Measurements from ENCODE around the gene ETV3.

The ETV3 gene

GRCh38 chr1:157137408-157138219, 581 bp downstream of the ETV3 start:
- DNase-seq (ENCODE audit: low spot score), result no peak

DNA sequence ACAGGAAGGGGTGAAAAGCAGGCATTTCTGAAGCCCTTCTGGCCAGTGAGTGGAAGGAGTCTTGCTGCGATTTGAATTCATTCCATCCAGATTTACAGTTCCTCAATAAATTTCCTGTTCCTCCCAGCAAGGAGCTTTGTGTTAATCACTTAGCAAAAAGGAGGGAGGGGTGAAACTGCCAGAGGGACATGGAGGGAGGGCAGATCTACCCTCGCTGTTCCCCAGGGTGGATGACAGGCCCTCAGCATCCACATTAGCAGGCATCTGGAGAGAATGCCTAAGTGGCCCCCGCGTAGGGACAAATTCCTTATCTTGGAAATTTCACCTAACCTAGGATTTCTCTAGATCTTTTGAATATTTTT, 1.2 kb downstream of the ETV3 start:
- no peak for DNase-seq (ENCODE audit: low spot score)

- no peak for DNase-seq (ENCODE audit: low spot score)
Observed at GRCh38 chr1:157136133-157136532, 2.1 kb downstream of the ETV3 start.

GRCh38 chr1:157135646-157136045, 2.5 kb downstream of the ETV3 start:
- no peak for DNase-seq (ENCODE audit: low spot score)

DNA sequence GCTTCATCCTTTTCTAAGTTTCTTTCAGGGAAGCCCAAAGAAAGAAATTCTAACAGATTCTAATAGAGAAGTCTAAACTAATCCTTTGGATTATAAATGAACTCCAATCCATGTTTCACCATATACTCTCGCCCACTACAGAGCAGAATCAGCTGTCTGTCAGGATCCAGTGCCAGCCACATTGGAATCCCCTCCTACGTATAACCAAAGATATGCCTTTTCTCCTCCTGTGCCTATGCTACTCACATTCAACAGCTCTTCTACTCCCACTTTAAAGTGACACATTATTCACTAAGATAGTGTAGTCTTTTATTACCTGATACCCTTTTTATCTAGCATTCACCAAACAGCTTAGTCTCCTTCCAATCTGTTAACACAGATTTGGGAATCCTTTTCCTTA, 3.1 kb downstream of the ETV3 start:
- no peak for DNase-seq (ENCODE audit: low spot score)

GRCh38 chr1:157134442-157134841, 3.8 kb downstream of the ETV3 start:
- DNase-seq (ENCODE audit: low spot score), result no peak

GRCh38 chr1:157133426-157133825, 4.8 kb downstream of the ETV3 start:
- DNase-seq (ENCODE audit: low spot score), result no peak

DNA sequence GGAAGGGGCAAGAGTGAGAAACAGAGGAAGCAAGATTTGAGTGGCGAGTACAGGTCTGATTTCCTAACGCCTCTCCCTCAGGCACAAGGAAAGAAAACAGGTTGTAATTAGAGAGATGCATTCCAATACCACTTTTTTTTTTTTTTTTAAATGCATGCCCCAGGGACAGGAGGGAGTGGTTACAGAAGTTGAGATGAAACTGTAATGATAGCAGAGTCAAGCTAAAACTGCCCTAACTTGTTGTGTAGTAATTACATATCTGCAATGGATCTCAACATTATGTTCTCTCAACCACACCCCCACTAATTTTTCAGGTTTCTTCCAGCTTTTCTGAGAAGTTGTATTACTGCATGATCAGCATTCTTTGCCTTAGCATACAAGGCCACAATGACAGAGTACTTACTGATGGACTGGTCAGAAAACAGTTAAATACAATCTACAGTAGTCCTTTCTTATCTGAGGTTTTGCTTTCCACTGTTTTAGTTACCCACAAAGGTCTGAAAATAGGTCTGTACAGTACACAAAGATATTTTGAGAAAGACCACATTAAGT, 5.5 kb downstream of the ETV3 start:
- no peak for DNase-seq (ENCODE audit: low spot score)

- no peak for DNase-seq (ENCODE audit: low spot score)
Observed at GRCh38 chr1:157132111-157132510, 6.1 kb downstream of the ETV3 start.

DNA sequence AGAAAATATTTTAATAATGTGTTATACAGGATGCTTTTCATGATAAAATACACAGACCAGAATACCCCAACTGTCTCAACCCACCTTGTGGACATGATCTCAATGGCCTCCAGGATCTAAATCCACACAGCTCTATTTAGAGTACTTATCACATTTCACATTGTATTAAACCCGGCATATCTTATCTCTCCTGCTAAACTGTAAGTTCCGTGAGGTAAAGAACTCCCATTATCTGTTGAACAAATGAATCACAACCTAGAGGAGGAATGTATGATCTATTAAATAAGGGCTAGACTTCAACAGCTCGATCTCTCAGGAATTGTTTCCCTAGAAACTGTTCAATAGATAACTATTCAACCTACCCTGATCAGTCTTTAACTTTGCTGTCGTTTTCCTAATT, 6.9 kb downstream of the ETV3 start:
- no peak for DNase-seq (ENCODE audit: low spot score)

GRCh38 chr1:157124855-157125254, 13.3 kb downstream of the ETV3 start:
- no peak for DNase-seq (ENCODE audit: low spot score)

DNA sequence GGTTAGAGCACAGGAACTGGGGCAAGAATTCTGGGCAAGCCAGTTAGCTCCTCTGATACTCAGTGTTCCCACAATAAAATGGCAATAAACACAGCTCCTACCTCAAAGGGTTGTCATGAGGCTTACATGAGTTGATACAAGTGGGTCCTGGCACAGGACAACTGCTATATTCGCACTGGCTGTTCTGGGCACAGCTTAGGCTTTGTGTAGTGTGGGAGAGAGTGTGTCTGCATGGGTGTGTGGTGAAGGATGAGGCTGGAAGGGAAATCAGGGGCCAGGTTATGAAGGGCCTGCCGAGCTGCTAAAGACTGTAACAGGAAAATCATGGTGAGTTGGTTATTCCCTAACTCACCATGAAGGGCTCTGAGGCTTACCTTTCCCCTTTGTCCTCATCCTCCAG, 18.7 kb downstream of the ETV3 start:
- DNase-seq (ENCODE audit: low spot score), result no peak

DNA sequence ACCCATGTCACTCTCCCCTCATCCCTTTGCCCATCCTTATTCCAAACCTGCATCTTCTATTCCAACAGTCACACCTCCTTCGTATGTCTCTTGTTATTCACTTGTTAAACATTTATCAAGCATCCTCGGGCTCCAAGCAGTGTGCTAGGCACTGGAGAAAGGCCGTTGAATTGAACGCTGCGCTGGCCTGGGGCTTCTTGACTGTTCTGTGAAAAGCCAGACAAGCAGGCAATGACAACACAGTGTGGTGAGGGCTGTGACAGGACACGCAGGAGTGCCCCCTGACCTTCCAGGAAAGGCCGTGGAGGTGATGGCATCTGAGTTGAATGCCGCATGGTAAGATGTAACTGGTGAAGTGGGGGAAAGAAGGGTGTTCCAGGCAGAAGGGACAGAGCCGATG, 19.2 kb downstream of the ETV3 start:
- no peak for DNase-seq (ENCODE audit: low spot score)

DNA sequence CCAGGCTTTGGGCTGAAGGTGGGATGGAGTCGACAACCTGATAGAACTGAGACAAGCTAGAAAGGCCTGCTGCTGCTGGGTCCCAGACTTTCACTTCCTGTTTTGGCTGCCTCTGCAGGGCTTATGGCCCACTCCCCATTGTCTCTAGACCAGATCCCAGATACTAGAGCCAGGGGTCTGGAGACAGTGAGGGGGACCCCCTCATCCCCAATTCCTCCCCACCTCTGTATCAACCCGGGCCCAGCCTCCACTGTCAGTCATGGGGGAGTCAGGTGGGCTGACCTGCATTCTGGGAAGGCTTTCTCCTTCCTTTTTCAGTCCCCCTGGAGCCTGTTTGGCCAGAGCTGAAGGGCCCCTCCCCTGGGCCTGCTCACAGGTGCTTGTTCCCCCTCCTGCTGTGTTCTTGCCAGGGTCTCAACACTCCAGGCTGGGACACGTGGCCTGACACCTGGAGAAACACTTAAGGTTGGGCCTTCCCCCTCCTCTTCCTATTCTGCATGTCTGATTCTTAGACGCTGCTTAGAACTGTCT, 20.6 kb downstream of the ETV3 start:
- DNase-seq (ENCODE audit: low spot score), result no peak

GRCh38 chr1:157116737-157117103, 21.5 kb downstream of the ETV3 start:
- no peak for DNase-seq (ENCODE audit: low spot score)

DNA sequence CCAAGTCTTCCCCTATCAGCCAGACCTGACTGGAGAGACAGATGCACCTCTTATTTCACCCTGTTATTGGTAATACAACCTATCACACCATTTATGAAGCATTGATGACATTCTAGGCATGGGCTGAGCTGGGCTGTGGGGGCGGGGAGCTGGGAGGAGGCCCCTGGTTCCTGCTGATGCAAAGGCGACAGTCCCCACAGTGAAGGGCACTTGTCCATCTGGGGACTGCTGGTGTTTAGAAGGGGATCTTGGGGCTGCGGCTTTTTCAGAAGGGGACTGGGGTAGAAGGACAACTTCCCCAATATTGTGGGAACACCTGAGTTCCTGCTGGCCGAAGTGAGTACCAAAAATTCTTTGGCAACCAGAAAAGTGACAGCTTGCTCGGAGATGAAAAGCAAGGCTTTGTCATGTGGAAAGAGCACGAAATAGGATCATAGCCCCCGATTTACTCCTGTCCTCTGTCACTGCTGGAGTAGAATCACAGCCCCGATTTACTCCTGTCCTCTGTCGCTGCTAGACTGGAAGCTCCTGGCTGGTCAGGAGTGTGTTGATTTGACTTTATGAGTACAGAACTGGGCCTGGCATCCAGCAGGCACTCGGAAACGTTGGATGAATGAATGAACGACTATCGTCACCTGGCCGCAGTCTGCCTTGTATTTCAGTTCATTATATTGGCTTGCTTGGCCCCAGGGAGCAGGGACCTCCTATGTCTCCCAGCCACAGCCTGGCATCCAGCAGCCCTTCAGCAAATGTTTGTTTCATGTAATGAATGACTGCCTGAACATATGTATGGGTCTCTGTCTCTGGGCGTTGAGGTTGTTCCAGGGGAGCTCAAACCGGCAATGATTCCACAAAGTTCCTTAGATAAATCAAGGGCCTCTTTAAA, 22.1 kb downstream of the ETV3 start:
- DNase-seq (ENCODE audit: low spot score), result peak; percentile 50

- no peak for DNase-seq (ENCODE audit: low spot score)
Observed at GRCh38 chr1:157115429-157115838, 22.8 kb downstream of the ETV3 start.

DNA sequence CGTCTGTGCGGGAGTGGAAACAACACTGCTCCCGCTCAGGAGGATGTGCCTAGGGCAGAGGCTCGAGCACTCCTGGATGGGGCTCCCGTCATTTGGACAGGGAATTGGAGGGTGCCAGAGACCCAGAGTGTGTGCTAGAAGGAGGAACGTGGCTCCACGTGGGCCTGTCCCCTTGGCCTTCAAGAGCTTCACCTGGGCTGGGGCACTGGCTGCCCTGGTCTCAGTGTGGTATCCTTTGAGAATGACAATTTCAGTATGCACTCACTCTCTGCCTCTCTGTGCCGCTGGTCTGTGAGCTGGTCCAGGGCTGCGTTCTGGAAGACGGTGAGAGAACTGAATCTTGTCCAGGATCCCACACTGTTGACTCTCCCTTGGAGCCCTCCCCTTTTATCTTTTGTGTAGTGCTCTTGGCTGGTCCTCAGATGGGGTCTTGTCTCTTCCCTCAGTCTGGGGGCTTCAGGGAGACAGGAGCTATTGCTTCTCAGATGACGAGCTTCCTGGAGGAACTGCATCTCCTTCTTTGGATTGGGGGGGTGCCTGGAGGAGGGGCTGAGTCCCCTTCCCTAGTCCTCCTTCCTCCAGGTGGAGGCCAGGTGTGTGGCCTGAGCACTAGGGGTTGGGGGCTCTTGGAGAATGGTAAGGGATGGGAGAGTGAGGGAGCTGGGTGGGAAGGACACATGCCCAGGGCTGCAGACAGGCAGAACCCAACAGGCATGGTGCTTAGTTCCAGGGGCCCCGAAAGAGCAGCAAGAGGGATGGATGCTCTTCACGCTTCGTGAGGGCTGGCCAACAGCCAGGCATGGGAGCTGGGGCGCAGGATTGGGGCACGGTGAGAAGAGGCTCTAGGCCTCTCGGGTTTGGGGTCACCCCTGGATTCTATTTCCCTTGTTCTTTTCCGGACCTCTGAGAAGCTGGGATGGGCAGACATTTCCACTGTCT, 23.7 kb downstream of the ETV3 start:
- no peak for DNase-seq (ENCODE audit: low spot score)

GRCh38 chr1:157113631-157114030, 24.6 kb downstream of the ETV3 start:
- no peak for DNase-seq (ENCODE audit: low spot score)

DNA sequence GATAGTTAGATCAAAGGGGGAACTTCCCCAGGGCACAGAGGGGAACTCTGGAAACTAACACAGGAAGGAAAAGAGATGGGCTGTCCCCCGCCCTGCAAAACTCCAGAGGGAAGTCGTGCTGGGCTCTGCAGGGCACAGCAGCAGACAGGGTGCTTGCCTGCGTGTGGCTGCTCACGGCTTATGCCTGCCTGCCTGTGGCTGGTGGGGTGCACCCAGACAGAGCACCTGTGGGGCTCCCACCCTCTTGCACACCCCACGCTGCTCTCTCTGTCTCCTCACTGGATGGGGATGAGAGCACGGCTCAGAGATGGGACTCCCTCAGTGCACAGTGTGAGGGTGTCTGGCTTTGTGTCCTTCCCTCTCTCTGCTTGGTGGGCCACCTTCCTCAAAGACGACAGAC, 25.1 kb downstream of the ETV3 start:
- DNase-seq (ENCODE audit: low spot score), result no peak

GRCh38 chr1:157112186-157112867, 25.9 kb downstream of the ETV3 start:
- no peak for DNase-seq (ENCODE audit: low spot score)
